Measurements from ENCODE around the gene ATG4C.

ATG4C gene

DNA sequence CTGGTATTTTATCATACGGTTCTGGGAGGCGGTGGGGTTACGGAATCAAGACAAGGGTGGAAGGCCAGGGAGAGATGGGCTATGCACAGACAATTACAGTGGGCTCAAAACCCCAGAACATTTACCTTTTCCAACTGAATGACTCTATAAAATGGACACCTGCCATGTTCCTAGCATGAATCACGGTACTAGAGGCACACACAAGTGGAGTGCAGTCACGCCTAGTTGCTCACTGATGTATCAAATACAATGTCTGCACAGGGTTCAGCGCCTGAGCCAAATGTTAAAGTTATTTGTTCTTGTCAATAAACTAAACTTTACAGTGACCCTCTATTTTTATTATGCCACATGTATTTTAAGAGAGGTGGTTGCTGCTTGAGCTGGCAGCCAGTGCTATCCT lies 121.4 kb downstream of the ATG4C start:
- peaks cover 8% of the 10 kb centered on the region for H3K27me3 Mint-ChIP-seq (ENCODE audit: low read depth)
- no peak overlapping the region for H3K27ac Mint-ChIP-seq
- TF ChIP-seq, protein P1, sequence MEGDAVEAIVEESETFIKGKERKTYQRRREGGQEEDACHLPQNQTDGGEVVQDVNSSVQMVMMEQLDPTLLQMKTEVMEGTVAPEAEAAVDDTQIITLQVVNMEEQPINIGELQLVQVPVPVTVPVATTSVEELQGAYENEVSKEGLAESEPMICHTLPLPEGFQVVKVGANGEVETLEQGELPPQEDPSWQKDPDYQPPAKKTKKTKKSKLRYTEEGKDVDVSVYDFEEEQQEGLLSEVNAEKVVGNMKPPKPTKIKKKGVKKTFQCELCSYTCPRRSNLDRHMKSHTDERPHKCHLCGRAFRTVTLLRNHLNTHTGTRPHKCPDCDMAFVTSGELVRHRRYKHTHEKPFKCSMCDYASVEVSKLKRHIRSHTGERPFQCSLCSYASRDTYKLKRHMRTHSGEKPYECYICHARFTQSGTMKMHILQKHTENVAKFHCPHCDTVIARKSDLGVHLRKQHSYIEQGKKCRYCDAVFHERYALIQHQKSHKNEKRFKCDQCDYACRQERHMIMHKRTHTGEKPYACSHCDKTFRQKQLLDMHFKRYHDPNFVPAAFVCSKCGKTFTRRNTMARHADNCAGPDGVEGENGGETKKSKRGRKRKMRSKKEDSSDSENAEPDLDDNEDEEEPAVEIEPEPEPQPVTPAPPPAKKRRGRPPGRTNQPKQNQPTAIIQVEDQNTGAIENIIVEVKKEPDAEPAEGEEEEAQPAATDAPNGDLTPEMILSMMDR (IDR thresholded peaks at IDR 0.05; ENCODE audit: unreplicated experiment in 3 of 3), result no peak
- H3K9me3 Mint-ChIP-seq, result no peaks in the 10 kb centered on the region
- no peak overlapping the region for H3K4me3 Mint-ChIP-seq
- peaks cover 14% of the 10 kb centered on the region for H3K4me1 Mint-ChIP-seq
- H3K36me3 Mint-ChIP-seq (ENCODE audit: low read depth), result no peaks in the 10 kb centered on the region

- H3K4me1 Mint-ChIP-seq, result peaks cover 14% of the 10 kb centered on the region
- H3K27me3 Mint-ChIP-seq (ENCODE audit: low read depth), result peaks cover 8% of the 10 kb centered on the region
- H3K36me3 Mint-ChIP-seq (ENCODE audit: low read depth), result no peaks in the 10 kb centered on the region
- no peaks in the 10 kb centered on the region for H3K9me3 Mint-ChIP-seq
- H3K27ac Mint-ChIP-seq, result no peak overlapping the region
- TF ChIP-seq, protein P1 (IDR thresholded peaks at IDR 0.05; ENCODE audit: unreplicated experiment in 3 of 3), result no peak
- H3K4me3 Mint-ChIP-seq, result no peak overlapping the region
Measured at GRCh38 chr1:62905872-62906271, 121.9 kb downstream of the ATG4C start.

GRCh38 chr1:62906428-62906886 lies 122.5 kb downstream of the ATG4C start:
- H3K4me3 Mint-ChIP-seq, result no peak overlapping the region
- H3K9me3 Mint-ChIP-seq, result no peaks in the 10 kb centered on the region
- peaks cover 8% of the 10 kb centered on the region for H3K27me3 Mint-ChIP-seq (ENCODE audit: low read depth)
- TF ChIP-seq, protein P1 (IDR thresholded peaks at IDR 0.05; ENCODE audit: unreplicated experiment in 3 of 3), result peak; percentile 28 to 50 (median 35)
- H3K27ac Mint-ChIP-seq, result no peak overlapping the region
- peaks cover 14% of the 10 kb centered on the region for H3K4me1 Mint-ChIP-seq
- H3K36me3 Mint-ChIP-seq (ENCODE audit: low read depth), result no peaks in the 10 kb centered on the region

- H3K27me3 Mint-ChIP-seq (ENCODE audit: low read depth), result peaks cover 6% of the 10 kb centered on the region
- H3K9me3 Mint-ChIP-seq, result no peaks in the 10 kb centered on the region
- TF ChIP-seq, protein P1 (IDR thresholded peaks at IDR 0.05; ENCODE audit: unreplicated experiment in 3 of 3), result no peak
- no peak overlapping the region for H3K27ac Mint-ChIP-seq
- no peak overlapping the region for H3K4me3 Mint-ChIP-seq
- H3K36me3 Mint-ChIP-seq (ENCODE audit: low read depth), result no peaks in the 10 kb centered on the region
- H3K4me1 Mint-ChIP-seq, result peaks cover 14% of the 10 kb centered on the region
Measured at GRCh38 chr1:62908168-62908695, 124.3 kb downstream of the ATG4C start.

DNA sequence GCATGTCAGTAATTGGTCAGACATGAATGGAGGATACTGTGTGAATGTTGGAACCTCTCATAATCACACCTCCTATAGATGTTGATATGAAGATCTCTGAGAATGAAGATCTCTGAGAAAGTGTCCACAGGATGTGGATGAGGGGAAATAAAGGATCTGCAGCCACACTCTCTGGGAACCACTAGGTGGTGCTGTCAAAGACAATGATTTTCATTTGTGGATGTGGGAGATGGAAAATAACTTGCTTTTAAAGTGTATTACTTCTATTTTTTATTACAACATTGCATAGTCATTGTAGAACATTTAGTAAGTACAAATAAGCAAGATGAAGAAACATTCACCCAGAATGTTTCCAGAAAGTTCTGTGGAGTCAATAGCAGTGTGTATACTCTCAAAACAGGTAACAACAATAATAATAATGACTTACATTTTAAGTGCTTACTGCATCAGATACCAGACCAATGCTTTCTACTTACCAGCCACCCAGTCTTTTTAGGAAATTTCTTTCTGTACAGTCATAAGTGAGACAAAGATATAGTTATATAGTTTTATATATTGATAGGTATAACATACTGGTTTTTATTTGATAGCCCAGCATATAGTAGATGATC lies 128.2 kb downstream of the ATG4C start:
- peaks cover 11% of the 10 kb centered on the region for H3K27me3 Mint-ChIP-seq (ENCODE audit: low read depth)
- H3K9me3 Mint-ChIP-seq, result no peaks in the 10 kb centered on the region
- no peaks in the 10 kb centered on the region for H3K4me1 Mint-ChIP-seq
- TF ChIP-seq, protein P1 (IDR thresholded peaks at IDR 0.05; ENCODE audit: unreplicated experiment in 3 of 3), result peak; percentile 39 to 56 (median 42)
- H3K36me3 Mint-ChIP-seq (ENCODE audit: low read depth), result no peaks in the 10 kb centered on the region
- no peak overlapping the region for H3K4me3 Mint-ChIP-seq
- H3K27ac Mint-ChIP-seq, result no peak overlapping the region

Measured in nephron (organoid).